HL-60 (cell line): ENCODE data around the gene FNBP1L.

Source experiments
- CTCF ChIP-seq: IDR thresholded peaks from one replicate; pipeline ENCODE4 v1.5.1; 2011; ENCODE audit warnings: low read length, control low read depth, inconsistent platforms; ENCODE audit not compliant: insufficient read depth
- POLR2AphosphoS5 ChIP-seq: IDR thresholded peaks from 2 replicates; pipeline ENCODE4 v1.6.1; 2012; ENCODE audit warnings: low read depth

DNA sequence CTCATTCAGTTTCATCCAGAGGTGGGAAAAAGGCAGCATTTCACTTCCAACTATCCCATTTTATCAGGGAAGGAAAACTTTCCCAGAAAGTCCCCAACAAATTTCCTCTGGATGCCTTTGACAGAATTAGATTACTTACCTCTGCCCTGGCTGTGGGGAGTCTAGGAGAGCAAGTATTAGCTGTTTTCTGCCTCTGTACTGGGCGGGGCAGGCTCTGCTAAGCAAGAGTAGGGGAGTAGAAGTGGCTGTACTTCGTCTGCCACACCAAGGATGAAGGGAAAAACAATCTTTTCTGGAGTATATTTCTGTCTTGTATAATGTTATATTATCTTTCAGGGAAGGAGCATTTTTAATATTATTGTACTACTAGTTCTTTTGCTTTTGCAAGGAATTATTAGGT is 78.5 kb downstream of the FNBP1L start:
- TF ChIP-seq CTCF (no peak), POLR2AphosphoS5 (no peak)
